ENCODE results near the gene RNF43. TPM values are rescaled to one million over a fixed set of nuclear protein-coding genes. Genes with fewer than 3 reads are reported as not detected.

Gene RNF43
- total and polyA plus RNA-seq, 2 of the 13 experiments (the other 11 are each of a cell fraction or from before 2014, with no cell fraction given), result 31.0 to 53.4 TPM

DNA sequence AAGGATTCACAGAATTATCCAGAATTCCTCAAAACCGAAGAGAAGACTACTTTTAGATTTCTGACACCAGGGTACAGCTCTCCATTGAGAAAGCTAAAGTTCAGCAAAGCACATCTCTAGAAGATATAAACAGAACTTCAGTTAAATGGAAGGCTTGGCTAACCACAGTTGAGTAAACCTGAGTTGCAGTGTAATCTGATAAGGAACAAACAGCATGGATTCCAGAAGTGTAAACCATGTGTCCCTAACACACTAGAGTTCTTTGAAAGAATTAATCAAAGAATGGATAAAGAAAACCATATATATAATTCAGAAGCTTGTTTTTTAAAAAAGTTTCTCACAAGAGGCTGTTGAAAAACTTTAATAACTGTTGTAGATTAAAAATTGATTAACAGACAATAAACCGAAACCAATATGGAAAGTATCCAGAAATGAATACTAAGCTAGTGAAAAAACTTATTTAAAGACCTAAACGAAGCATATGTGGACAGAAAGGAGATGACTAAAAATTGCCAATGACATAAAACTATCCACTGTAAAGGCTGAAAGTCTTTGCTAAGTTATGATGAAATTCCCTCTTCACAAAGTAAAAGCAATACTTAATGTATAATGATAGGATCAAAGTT is 4.3 kb downstream of the RNF43 start (continued):
- TF ChIP-seq ZNF761 (CRISPR knock-in tag; conservative IDR thresholded peaks at IDR 0.05), result no peak
- TF ChIP-seq, protein P1, sequence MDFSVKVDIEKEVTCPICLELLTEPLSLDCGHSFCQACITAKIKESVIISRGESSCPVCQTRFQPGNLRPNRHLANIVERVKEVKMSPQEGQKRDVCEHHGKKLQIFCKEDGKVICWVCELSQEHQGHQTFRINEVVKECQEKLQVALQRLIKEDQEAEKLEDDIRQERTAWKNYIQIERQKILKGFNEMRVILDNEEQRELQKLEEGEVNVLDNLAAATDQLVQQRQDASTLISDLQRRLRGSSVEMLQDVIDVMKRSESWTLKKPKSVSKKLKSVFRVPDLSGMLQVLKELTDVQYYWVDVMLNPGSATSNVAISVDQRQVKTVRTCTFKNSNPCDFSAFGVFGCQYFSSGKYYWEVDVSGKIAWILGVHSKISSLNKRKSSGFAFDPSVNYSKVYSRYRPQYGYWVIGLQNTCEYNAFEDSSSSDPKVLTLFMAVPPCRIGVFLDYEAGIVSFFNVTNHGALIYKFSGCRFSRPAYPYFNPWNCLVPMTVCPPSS (IDR thresholded peaks at IDR 0.05), result no peak
- TF ChIP-seq RAD21 (CRISPR knock-in tag; IDR thresholded peaks at IDR 0.05), result no peak
- TF ChIP-seq, protein P2, sequence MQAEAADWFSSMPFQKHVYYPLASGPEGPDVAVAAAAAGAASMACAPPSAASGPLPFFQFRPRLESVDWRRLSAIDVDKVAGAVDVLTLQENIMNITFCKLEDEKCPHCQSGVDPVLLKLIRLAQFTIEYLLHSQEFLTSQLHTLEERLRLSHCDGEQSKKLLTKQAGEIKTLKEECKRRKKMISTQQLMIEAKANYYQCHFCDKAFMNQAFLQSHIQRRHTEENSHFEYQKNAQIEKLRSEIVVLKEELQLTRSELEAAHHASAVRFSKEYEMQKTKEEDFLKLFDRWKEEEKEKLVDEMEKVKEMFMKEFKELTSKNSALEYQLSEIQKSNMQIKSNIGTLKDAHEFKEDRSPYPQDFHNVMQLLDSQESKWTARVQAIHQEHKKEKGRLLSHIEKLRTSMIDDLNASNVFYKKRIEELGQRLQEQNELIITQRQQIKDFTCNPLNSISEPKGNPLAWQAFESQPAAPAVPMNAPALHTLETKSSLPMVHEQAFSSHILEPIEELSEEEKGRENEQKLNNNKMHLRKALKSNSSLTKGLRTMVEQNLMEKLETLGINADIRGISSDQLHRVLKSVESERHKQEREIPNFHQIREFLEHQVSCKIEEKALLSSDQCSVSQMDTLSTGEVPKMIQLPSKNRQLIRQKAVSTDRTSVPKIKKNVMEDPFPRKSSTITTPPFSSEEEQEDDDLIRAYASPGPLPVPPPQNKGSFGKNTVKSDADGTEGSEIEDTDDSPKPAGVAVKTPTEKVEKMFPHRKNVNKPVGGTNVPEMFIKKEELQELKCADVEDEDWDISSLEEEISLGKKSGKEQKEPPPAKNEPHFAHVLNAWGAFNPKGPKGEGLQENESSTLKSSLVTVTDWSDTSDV (CRISPR knock-in tag; IDR thresholded peaks at IDR 0.05), result no peak
- TF ChIP-seq KLF15 (CRISPR knock-in tag; IDR thresholded peaks at IDR 0.05; ENCODE audit: borderline replicate concordance), result no peak
- peak in 1 of 2 experiments; percentile 57; a peak in 2 of 4 replicates for TF ChIP-seq KLF16 (CRISPR knock-in tag; IDR thresholded peaks at IDR 0.05)
- peak; percentile 80; the same call in 1 of the 2 replicates for TF ChIP-seq CBFB (CRISPR knock-in tag; IDR thresholded peaks at IDR 0.05)
- TF ChIP-seq, protein P3, sequence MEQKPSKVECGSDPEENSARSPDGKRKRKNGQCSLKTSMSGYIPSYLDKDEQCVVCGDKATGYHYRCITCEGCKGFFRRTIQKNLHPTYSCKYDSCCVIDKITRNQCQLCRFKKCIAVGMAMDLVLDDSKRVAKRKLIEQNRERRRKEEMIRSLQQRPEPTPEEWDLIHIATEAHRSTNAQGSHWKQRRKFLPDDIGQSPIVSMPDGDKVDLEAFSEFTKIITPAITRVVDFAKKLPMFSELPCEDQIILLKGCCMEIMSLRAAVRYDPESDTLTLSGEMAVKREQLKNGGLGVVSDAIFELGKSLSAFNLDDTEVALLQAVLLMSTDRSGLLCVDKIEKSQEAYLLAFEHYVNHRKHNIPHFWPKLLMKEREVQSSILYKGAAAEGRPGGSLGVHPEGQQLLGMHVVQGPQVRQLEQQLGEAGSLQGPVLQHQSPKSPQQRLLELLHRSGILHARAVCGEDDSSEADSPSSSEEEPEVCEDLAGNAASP (CRISPR knock-in tag; IDR thresholded peaks at IDR 0.05; ENCODE audit: borderline replicate concordance), result no peak
- TF ChIP-seq, protein P4, sequence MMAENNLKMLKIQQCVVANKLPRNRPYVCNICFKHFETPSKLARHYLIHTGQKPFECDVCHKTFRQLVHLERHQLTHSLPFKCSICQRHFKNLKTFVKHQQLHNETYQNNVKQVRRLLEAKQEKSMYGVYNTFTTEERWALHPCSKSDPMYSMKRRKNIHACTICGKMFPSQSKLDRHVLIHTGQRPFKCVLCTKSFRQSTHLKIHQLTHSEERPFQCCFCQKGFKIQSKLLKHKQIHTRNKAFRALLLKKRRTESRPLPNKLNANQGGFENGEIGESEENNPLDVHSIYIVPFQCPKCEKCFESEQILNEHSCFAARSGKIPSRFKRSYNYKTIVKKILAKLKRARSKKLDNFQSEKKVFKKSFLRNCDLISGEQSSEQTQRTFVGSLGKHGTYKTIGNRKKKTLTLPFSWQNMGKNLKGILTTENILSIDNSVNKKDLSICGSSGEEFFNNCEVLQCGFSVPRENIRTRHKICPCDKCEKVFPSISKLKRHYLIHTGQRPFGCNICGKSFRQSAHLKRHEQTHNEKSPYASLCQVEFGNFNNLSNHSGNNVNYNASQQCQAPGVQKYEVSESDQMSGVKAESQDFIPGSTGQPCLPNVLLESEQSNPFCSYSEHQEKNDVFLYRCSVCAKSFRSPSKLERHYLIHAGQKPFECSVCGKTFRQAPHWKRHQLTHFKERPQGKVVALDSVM (CRISPR knock-in tag; IDR thresholded peaks at IDR 0.05), result no peak
- TF ChIP-seq ATRX (CRISPR knock-in tag; IDR thresholded peaks at IDR 0.05; ENCODE audit: borderline replicate concordance), result no peak
- TF ChIP-seq KLF13 (CRISPR knock-in tag; IDR thresholded peaks at IDR 0.05), result no peak
- TF ChIP-seq SMARCE1 (IDR thresholded peaks at IDR 0.05; ENCODE audit: borderline replicate concordance), result no peak
- no peak for TF ChIP-seq ZBTB42 (CRISPR knock-in tag; IDR thresholded peaks at IDR 0.05)
- no peak for TF ChIP-seq ZFP62 (CRISPR knock-in tag; IDR thresholded peaks at IDR 0.05)
- no peak for TF ChIP-seq ZNF136 (CRISPR knock-in tag; IDR thresholded peaks at IDR 0.05; ENCODE audit: low read depth)
- TF ChIP-seq, protein P5, sequence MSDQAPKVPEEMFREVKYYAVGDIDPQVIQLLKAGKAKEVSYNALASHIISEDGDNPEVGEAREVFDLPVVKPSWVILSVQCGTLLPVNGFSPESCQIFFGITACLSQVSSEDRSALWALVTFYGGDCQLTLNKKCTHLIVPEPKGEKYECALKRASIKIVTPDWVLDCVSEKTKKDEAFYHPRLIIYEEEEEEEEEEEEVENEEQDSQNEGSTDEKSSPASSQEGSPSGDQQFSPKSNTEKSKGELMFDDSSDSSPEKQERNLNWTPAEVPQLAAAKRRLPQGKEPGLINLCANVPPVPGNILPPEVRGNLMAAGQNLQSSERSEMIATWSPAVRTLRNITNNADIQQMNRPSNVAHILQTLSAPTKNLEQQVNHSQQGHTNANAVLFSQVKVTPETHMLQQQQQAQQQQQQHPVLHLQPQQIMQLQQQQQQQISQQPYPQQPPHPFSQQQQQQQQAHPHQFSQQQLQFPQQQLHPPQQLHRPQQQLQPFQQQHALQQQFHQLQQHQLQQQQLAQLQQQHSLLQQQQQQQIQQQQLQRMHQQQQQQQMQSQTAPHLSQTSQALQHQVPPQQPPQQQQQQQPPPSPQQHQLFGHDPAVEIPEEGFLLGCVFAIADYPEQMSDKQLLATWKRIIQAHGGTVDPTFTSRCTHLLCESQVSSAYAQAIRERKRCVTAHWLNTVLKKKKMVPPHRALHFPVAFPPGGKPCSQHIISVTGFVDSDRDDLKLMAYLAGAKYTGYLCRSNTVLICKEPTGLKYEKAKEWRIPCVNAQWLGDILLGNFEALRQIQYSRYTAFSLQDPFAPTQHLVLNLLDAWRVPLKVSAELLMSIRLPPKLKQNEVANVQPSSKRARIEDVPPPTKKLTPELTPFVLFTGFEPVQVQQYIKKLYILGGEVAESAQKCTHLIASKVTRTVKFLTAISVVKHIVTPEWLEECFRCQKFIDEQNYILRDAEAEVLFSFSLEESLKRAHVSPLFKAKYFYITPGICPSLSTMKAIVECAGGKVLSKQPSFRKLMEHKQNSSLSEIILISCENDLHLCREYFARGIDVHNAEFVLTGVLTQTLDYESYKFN (CRISPR knock-in tag; conservative IDR thresholded peaks at IDR 0.05), result peak; percentile 54; the same call in 1 of the 2 replicates
- TF ChIP-seq ZFP37 (CRISPR knock-in tag; IDR thresholded peaks at IDR 0.05; ENCODE audit: borderline replicate concordance), result no peak
- 0 out of 2 replicates have a peak, but pooled peaks have one; percentile 35 for TF ChIP-seq ZSCAN9 (CRISPR knock-in tag; IDR thresholded peaks at IDR 0.05; ENCODE audit: borderline replicate concordance)
- no peak for TF ChIP-seq RFXANK (CRISPR knock-in tag; IDR thresholded peaks at IDR 0.05)
